ENCODE data around the gene FAM83F. TPM values are rescaled to one million over a fixed set of nuclear protein-coding genes. Genes with fewer than 3 reads are reported as not detected.

The FAM83F gene
- total and polyA plus RNA-seq, 2 donors (not counting 1 experiment from before 2014, with no cell fraction given): 0.10 TPM; not detected in 1

DNA sequence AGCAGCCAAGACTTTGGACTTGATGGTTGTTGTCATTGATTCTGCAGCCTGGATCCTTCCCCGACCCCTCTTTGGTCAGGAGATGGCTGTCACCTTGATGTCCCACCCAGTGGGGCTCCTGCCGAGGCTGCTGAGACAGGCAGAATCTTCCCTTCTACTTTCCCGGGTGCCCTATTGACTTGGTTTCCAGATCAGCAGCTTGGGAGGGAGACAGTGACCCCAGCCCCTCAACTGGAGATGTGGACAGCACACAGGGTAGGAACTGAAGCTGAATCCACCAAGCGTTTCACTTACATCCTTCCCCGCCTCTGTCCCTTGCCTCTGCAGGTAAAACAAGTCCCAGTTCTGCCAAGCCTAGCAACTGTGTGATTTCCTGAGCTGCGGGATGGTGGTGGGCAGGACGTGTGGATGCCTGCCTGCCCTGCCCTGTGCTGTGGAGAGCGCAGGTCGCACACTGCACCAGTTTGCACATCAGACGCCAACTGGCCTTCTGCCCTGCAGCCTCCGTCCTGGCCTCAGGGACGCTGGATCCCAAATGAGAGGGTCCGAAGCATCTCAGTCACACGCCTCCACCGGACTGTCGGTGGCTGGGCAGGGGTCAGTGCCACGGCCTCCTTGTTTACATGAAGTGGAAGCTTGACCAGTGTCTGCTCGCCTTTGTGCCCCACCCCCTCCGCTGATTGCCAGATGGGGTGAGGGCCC is 34.6 kb downstream of the FAM83F start:
- no peak overlapping the region for H3K4me2 ChIP-seq (replicated peaks; ENCODE audit: low read depth, low read length, poor library complexity, severe bottlenecking)
- H3K4me1 ChIP-seq (ENCODE audit: control insufficient read depth in 2 of 2, insufficient read depth in 2 of 2, low read length in 2 of 2): peaks cover 7 to 8% of the 10 kb centered on the region in 2 donors
- Mint-ChIP-seq H3K9me3 (ENCODE audit: insufficient read depth) (no peaks in the 10 kb centered on the region), H3K4me1 (peaks cover 5% of the 10 kb centered on the region), H3K27ac (no peak overlapping the region), H3K27me3 (peaks cover 4% of the 10 kb centered on the region), H3K4me3 (no peak overlapping the region)
- H3K36me3 ChIP-seq (replicated peaks in 1 of 2; ENCODE audit: control extremely low read depth in 1 of 2, control insufficient read depth in 1 of 2, extremely low read depth in 1 of 2, insufficient read depth in 2 of 2, low read length in 1 of 2): no peaks in the 10 kb centered on the region
- no peak overlapping the region for H3K9ac ChIP-seq (ENCODE audit: low read length)
- H3K27me3 ChIP-seq (replicated peaks in 1 of 4; ENCODE audit: control extremely low read depth in 1 of 4, control insufficient read depth in 3 of 4, insufficient read depth in 4 of 4, low read length in 3 of 4): peaks cover 0 to 6% (median under 1%) of the 10 kb centered on the region in 4 experiments
- no peaks in the 10 kb centered on the region for H3K9me3 ChIP-seq (ENCODE audit: control extremely low read depth in 1 of 3, control insufficient read depth in 2 of 3, insufficient read depth in 1 of 3, low read length in 2 of 3)
- DNase-seq (no peak), ATAC-seq (ENCODE audit: low read depth) (no peak)
- H3K79me2 ChIP-seq (ENCODE audit: control insufficient read depth, insufficient read depth, low read length): no peaks in the 10 kb centered on the region
- ChIA-PET CTCF (interaction anchor here (11.1 kb wide), 1 partner anchor 496 kb away, joined by 328 read pairs; the partner anchor contains the start of gene RPS19BP1), POLR2A (no interaction called here)
- H3K4me3 ChIP-seq (ENCODE audit: control extremely low read depth in 1 of 5, extremely low read depth in 1 of 5, insufficient read depth in 1 of 5, low read depth in 2 of 5, low read length in 4 of 5): no peak overlapping the region
- intact Hi-C loops (cut with micrococcal nuclease): no loop called here
- no peak for TF ChIP-seq EZH2 (IDR thresholded peaks at IDR 0.05; ENCODE audit: borderline replicate concordance, insufficient read depth, low read depth, low read length, poor library complexity, severe bottlenecking)
- TF ChIP-seq, protein P1, sequence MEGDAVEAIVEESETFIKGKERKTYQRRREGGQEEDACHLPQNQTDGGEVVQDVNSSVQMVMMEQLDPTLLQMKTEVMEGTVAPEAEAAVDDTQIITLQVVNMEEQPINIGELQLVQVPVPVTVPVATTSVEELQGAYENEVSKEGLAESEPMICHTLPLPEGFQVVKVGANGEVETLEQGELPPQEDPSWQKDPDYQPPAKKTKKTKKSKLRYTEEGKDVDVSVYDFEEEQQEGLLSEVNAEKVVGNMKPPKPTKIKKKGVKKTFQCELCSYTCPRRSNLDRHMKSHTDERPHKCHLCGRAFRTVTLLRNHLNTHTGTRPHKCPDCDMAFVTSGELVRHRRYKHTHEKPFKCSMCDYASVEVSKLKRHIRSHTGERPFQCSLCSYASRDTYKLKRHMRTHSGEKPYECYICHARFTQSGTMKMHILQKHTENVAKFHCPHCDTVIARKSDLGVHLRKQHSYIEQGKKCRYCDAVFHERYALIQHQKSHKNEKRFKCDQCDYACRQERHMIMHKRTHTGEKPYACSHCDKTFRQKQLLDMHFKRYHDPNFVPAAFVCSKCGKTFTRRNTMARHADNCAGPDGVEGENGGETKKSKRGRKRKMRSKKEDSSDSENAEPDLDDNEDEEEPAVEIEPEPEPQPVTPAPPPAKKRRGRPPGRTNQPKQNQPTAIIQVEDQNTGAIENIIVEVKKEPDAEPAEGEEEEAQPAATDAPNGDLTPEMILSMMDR (IDR thresholded peaks at IDR 0.05): no peak
- WGBS (ENCODE audit: insufficient coverage): 92% methylated on average over 18 of the region's 19 CpGs
- no peak overlapping the region for H2AFZ ChIP-seq (ENCODE audit: insufficient read depth, low read depth, low read length, poor library complexity, severe bottlenecking)
- H4K20me1 ChIP-seq (ENCODE audit: control insufficient read depth, insufficient read depth, low read length, poor library complexity, severe bottlenecking): no peaks in the 10 kb centered on the region
- H3K27ac ChIP-seq (ENCODE audit: low read length in 2 of 2): no peak overlapping the region

- peaks cover 4% of the 10 kb centered on the region for H3K27me3 Mint-ChIP-seq
- no peaks in the 10 kb centered on the region for H3K9me3 ChIP-seq (ENCODE audit: control extremely low read depth in 1 of 3, control insufficient read depth in 2 of 3, insufficient read depth in 1 of 3, low read length in 2 of 3)
- intact Hi-C loops (cut with micrococcal nuclease): no loop called here
- H4K20me1 ChIP-seq (ENCODE audit: control insufficient read depth, insufficient read depth, low read length, poor library complexity, severe bottlenecking): no peaks in the 10 kb centered on the region
- POLR2A ChIA-PET: no interaction called here
- H3K27ac Mint-ChIP-seq: no peak overlapping the region
- no peak for DNase-seq
- no peaks in the 10 kb centered on the region for H3K9me3 Mint-ChIP-seq (ENCODE audit: insufficient read depth)
- no peak overlapping the region for H3K9ac ChIP-seq (ENCODE audit: low read length)
- H3K4me1 ChIP-seq (ENCODE audit: control insufficient read depth in 2 of 2, insufficient read depth in 2 of 2, low read length in 2 of 2): no peaks in the 10 kb centered on the region
- H3K36me3 ChIP-seq (replicated peaks in 1 of 2; ENCODE audit: control extremely low read depth in 1 of 2, control insufficient read depth in 1 of 2, extremely low read depth in 1 of 2, insufficient read depth in 2 of 2, low read length in 1 of 2): no peaks in the 10 kb centered on the region
- TF ChIP-seq, protein P1 (IDR thresholded peaks at IDR 0.05): no peak
- no peak for TF ChIP-seq EZH2 (IDR thresholded peaks at IDR 0.05; ENCODE audit: borderline replicate concordance, insufficient read depth, low read depth, low read length, poor library complexity, severe bottlenecking)
- no peak overlapping the region for H2AFZ ChIP-seq (ENCODE audit: insufficient read depth, low read depth, low read length, poor library complexity, severe bottlenecking)
- H3K4me3 ChIP-seq (ENCODE audit: control extremely low read depth in 1 of 5, extremely low read depth in 1 of 5, insufficient read depth in 1 of 5, low read depth in 2 of 5, low read length in 4 of 5): no peak overlapping the region
- H3K4me3 Mint-ChIP-seq: no peak overlapping the region
- H3K4me2 ChIP-seq (replicated peaks; ENCODE audit: low read depth, low read length, poor library complexity, severe bottlenecking): no peak overlapping the region
- no peak for ATAC-seq (ENCODE audit: low read depth)
- peaks cover 0 to 8% (median 2%) of the 10 kb centered on the region in 4 experiments for H3K27me3 ChIP-seq (replicated peaks in 1 of 4; ENCODE audit: control extremely low read depth in 1 of 4, control insufficient read depth in 3 of 4, insufficient read depth in 4 of 4, low read length in 3 of 4)
- H3K79me2 ChIP-seq (ENCODE audit: control insufficient read depth, insufficient read depth, low read length): no peaks in the 10 kb centered on the region
- CTCF ChIA-PET: interaction anchor here (11.1 kb wide), 1 partner anchor 497 kb away, joined by 328 read pairs; the partner anchor contains the start of gene RPS19BP1
- H3K4me1 Mint-ChIP-seq: no peaks in the 10 kb centered on the region
- no peak overlapping the region for H3K27ac ChIP-seq (ENCODE audit: low read length in 2 of 2)
- 95% methylated on average over 11 of the region's 13 CpGs for WGBS (ENCODE audit: insufficient coverage)
Measured at GRCh38 chr22:40030026-40030757, 35.4 kb downstream of the FAM83F start.
